Panc1 (cell line): ENCODE results near the gene PKD2.

ENCODE experiments used
- POLR2AphosphoS5 ChIP-seq: IDR thresholded peaks from 2 replicates; pipeline ENCODE4 v1.6.1; 2012; ENCODE audit warnings: mild to moderate bottlenecking, low read depth, low read length, moderate library complexity
- TCF7L2 ChIP-seq: IDR thresholded peaks from 2 replicates; pipeline ENCODE4 v1.6.1; 2011; ENCODE audit warnings: mild to moderate bottlenecking, low read depth, low read length, inconsistent platforms
- TF ChIP-seq, protein P1 (sequence below): fragments of 450-650 bp; IDR thresholded peaks from 2 replicates; pipeline ENCODE4 v1.5.1; 2017; ENCODE audit warnings: mild to moderate bottlenecking

DNA sequence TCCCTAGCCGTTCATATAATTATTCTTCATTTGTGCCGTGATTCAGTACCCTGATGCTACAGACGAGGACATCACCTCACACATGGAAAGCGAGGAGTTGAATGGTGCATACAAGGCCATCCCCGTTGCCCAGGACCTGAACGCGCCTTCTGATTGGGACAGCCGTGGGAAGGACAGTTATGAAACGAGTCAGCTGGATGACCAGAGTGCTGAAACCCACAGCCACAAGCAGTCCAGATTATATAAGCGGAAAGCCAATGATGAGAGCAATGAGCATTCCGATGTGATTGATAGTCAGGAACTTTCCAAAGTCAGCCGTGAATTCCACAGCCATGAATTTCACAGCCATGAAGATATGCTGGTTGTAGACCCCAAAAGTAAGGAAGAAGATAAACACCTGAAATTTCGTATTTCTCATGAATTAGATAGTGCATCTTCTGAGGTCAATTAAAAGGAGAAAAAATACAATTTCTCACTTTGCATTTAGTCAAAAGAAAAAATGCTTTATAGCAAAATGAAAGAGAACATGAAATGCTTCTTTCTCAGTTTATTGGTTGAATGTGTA is 24.9 kb upstream of the PKD2 start:
- TF ChIP-seq POLR2AphosphoS5 (no peak), TCF7L2 (no peak)
- TF ChIP-seq, protein P1, sequence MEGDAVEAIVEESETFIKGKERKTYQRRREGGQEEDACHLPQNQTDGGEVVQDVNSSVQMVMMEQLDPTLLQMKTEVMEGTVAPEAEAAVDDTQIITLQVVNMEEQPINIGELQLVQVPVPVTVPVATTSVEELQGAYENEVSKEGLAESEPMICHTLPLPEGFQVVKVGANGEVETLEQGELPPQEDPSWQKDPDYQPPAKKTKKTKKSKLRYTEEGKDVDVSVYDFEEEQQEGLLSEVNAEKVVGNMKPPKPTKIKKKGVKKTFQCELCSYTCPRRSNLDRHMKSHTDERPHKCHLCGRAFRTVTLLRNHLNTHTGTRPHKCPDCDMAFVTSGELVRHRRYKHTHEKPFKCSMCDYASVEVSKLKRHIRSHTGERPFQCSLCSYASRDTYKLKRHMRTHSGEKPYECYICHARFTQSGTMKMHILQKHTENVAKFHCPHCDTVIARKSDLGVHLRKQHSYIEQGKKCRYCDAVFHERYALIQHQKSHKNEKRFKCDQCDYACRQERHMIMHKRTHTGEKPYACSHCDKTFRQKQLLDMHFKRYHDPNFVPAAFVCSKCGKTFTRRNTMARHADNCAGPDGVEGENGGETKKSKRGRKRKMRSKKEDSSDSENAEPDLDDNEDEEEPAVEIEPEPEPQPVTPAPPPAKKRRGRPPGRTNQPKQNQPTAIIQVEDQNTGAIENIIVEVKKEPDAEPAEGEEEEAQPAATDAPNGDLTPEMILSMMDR: no peak
